ENCODE results near the gene C9orf153. TPM values are rescaled to one million over a fixed set of nuclear protein-coding genes. Genes with fewer than 3 reads are reported as not detected.

Gene C9orf153
- total RNA-seq, 2 donors from 2014 or later = 0.68 to 0.92 TPM

DNA sequence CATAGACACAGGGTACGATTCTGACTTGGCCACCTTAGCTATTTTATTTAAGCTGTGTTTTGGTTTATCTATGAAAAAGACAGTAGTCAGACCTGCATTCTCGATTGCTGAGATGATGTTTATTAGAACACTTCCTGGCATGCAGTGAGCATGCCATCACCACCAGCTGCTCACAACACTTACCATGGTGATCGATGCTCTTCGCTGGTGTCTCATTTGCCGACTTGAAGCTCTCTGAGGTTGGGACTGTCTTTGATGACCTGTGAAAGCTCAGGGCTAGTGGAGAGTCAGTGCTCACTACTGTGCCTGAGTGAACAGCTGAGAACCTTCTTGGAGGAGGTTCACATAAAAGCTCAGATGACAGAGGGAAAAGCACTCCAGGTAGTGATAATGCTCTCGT, 4.4 kb upstream of the C9orf153 start:
- no peaks in the 10 kb centered on the region for H3K9me3 ChIP-seq
- TF ChIP-seq, protein P1, sequence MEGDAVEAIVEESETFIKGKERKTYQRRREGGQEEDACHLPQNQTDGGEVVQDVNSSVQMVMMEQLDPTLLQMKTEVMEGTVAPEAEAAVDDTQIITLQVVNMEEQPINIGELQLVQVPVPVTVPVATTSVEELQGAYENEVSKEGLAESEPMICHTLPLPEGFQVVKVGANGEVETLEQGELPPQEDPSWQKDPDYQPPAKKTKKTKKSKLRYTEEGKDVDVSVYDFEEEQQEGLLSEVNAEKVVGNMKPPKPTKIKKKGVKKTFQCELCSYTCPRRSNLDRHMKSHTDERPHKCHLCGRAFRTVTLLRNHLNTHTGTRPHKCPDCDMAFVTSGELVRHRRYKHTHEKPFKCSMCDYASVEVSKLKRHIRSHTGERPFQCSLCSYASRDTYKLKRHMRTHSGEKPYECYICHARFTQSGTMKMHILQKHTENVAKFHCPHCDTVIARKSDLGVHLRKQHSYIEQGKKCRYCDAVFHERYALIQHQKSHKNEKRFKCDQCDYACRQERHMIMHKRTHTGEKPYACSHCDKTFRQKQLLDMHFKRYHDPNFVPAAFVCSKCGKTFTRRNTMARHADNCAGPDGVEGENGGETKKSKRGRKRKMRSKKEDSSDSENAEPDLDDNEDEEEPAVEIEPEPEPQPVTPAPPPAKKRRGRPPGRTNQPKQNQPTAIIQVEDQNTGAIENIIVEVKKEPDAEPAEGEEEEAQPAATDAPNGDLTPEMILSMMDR (IDR thresholded peaks at IDR 0.05) = no peak
- H3K27ac ChIP-seq = no peak overlapping the region
- no peaks in the 10 kb centered on the region for H3K4me1 ChIP-seq (ENCODE audit: control insufficient read depth in 1 of 2, low read depth in 2 of 2)
- no peaks in the 10 kb centered on the region for H3K27me3 ChIP-seq (replicated peaks; ENCODE audit: insufficient read depth)
- peaks cover 13% of the 10 kb centered on the region for H3K36me3 ChIP-seq
- no peak for DNase-seq (ENCODE audit: low spot score)
- no peak for ATAC-seq (ENCODE audit: insufficient number of reproducible peaks, low FRiP score, low read depth)
- H3K4me3 ChIP-seq = no peak overlapping the region

DNA sequence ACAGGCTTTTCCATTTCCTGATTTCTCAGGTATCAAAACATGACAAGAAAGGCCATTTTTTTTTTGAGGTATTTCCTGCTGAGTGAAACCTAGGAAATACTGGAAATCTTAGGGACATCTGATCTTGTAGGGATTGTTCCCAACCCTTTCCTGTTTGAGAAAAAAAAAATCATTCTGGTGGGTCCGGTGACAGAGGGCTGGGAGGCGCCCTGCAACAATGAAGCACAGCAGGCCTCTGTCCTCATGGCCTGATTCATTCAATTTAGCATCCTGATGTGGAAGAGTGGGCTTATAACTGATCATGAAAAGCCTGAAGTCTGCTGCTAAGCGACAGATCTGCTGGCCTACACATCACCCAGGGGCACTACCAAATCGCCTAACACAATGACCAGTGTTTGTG, 3.0 kb upstream of the C9orf153 start:
- ATAC-seq (ENCODE audit: insufficient number of reproducible peaks, low FRiP score, low read depth) = no peak
- Histone ChIP-seq H3K4me1 (ENCODE audit: control insufficient read depth in 1 of 2, low read depth in 2 of 2) (no peaks in the 10 kb centered on the region), H3K27ac (no peak overlapping the region), H3K9me3 (no peaks in the 10 kb centered on the region), H3K27me3 (replicated peaks; ENCODE audit: insufficient read depth) (no peaks in the 10 kb centered on the region), H3K36me3 (peaks cover 13% of the 10 kb centered on the region), H3K4me3 (no peak overlapping the region)
- no peak for DNase-seq (ENCODE audit: low spot score)
- TF ChIP-seq, protein P1 (IDR thresholded peaks at IDR 0.05) = no peak

DNA sequence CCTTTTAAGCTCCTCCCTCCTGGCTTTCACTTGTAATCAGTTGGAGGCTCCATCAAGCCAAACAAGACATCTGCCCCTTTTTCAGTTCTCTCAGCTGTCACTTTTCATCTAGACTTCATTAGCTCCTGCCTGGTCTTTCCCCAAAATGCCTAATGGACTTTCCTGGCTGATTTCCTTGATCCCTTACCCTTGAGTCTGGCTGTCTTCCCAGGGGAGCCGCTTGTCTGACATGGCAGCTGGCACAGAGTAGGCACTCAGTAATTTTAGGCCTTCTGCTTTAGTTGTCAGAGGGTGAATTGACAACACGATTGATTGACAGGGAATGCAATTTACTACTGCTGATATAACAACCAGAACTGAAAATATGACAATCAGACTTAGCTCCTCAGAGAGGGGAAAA, 2.1 kb downstream of the C9orf153 start:
- H3K27ac ChIP-seq = no peak overlapping the region
- H3K4me1 ChIP-seq (ENCODE audit: control insufficient read depth in 1 of 2, low read depth in 2 of 2) = no peaks in the 10 kb centered on the region
- no peaks in the 10 kb centered on the region for H3K27me3 ChIP-seq (replicated peaks; ENCODE audit: insufficient read depth)
- TF ChIP-seq, protein P1 (IDR thresholded peaks at IDR 0.05) = no peak
- no peak for DNase-seq (ENCODE audit: low spot score)
- no peak for ATAC-seq (ENCODE audit: insufficient number of reproducible peaks, low FRiP score, low read depth)
- no peak overlapping the region for H3K4me3 ChIP-seq
- no peaks in the 10 kb centered on the region for H3K36me3 ChIP-seq
- H3K9me3 ChIP-seq = no peaks in the 10 kb centered on the region

DNA sequence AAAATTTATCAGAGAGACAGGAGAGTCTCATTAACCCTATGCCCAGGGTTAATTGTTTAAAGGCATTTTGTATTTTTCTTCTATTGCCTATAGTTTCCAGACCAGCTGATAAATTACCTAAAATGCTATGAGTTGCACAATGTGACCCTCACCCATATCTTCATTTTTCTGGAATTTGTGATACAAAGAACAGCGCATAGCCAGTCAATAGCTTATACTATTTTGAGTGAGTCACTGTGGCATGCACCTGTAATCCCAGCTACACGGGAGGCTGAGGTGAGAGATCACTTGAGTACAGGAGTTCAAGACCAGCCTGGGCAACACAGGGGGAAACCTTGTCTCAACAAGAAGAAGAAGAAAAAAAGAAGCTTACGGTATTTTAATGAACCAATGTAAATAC, 2.8 kb downstream of the C9orf153 start:
- no peaks in the 10 kb centered on the region for H3K36me3 ChIP-seq
- DNase-seq (ENCODE audit: low spot score) (no peak), ATAC-seq (ENCODE audit: insufficient number of reproducible peaks, low FRiP score, low read depth) (no peak)
- H3K4me3 ChIP-seq = no peak overlapping the region
- TF ChIP-seq, protein P1 (IDR thresholded peaks at IDR 0.05) = no peak
- H3K27ac ChIP-seq = no peak overlapping the region
- no peaks in the 10 kb centered on the region for H3K27me3 ChIP-seq (replicated peaks; ENCODE audit: insufficient read depth)
- no peaks in the 10 kb centered on the region for H3K9me3 ChIP-seq
- H3K4me1 ChIP-seq (ENCODE audit: control insufficient read depth in 1 of 2, low read depth in 2 of 2) = no peaks in the 10 kb centered on the region

DNA sequence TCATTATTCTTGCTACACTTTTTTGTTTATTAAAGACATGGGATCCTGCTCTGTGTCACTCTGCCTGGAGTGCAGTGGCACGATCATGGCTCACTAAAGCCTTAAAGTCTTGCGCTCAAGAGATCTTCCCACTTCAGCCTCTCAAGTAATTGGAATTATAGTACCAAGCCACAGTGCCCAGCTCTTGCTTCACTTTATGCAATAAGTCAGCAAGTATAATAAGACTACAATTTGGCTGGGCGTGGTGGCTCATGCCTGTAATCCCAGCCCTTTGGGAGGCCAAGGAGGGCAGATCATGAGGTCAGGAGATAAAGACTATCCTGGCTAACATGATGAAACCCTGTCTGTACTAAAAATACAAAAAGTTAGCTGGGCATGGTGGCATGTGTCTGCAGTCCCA, 5.9 kb downstream of the C9orf153 start:
- DNase-seq (ENCODE audit: low spot score) = no peak

More for the DNA sequence above, 5.9 kb downstream of the C9orf153 start:
- TF ChIP-seq, protein P1 (IDR thresholded peaks at IDR 0.05) = no peak
- ATAC-seq (ENCODE audit: insufficient number of reproducible peaks, low FRiP score, low read depth) = no peak
- H3K36me3 ChIP-seq = no peaks in the 10 kb centered on the region
- H3K4me3 ChIP-seq = no peak overlapping the region
- no peaks in the 10 kb centered on the region for H3K9me3 ChIP-seq
- no peaks in the 10 kb centered on the region for H3K27me3 ChIP-seq (replicated peaks; ENCODE audit: insufficient read depth)
- no peaks in the 10 kb centered on the region for H3K4me1 ChIP-seq (ENCODE audit: control insufficient read depth in 1 of 2, low read depth in 2 of 2)
- H3K27ac ChIP-seq = no peak overlapping the region
